Measurements from ENCODE around the gene FCRL6. TPM values are rescaled to one million over a fixed set of nuclear protein-coding genes. Genes with fewer than 3 reads are reported as not detected.

The FCRL6 gene
- total RNA-seq, 1 experiment from 2014 or later: not detected

DNA sequence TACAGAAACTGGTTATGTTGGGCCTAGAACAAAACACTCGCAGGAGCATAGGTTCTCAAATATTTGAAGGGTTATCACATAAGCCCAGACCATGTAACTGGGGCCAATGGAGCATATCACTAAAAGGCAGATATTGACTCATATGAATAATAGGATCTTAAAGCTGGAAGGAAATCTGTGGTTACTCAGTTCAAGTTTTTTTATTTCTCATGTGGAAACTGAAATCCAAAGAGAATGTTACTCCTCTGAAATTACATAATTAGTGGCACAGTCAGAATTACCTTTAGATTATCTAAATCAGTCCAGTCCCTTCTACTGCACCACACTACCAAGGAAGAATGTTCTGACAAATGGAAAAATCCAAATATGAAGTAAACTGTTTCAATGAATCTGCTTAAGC lies 36.6 kb downstream of the FCRL6 start:
- no peaks in the 10 kb centered on the region for H3K36me3 ChIP-seq
- H3K27ac ChIP-seq: no peak overlapping the region
- DNase-seq: no peak

DNA sequence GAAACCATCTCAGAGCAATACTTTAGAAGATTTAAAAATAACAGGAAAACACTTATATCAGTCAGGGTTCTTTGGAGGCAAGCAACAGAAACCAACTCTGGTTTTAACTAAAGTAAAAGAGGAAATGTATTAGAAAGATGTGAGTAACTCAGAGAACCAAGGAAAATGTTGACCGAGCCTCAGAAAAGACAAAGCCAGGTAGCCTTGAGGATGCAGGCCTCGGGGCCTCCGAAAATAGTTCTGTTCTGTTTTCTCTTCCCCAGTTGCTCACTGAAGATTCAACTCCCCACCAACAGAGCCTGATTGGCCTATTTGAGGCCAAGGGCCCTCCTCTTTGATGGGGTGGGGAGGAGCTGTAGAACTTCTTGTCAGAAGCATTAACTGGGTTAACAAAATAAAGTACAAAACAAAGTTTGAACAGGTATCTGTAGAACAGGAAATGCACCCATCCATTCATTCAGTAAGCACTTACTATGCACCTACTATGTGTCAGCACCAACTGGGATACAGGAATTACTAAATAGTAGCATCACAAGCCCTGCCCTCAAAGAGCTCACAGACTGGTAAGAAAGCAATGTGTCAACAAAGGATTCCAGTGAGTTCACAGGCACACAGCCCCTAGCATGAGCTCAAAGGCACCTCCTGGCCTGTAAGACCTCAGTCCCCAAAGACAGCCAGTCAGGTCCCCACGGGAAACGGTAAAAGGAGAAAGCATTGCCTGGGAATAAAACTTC lies 37.1 kb downstream of the FCRL6 start:
- H3K36me3 ChIP-seq: no peaks in the 10 kb centered on the region
- no peaks in the 10 kb centered on the region for H3K4me1 ChIP-seq
- H3K27me3 ChIP-seq: no peaks in the 10 kb centered on the region
- no peak overlapping the region for H3K4me3 ChIP-seq
- no peak for DNase-seq
- H3K9me3 ChIP-seq (replicated peaks): no peaks in the 10 kb centered on the region
- no peak overlapping the region for H3K27ac ChIP-seq

More for the DNA sequence above, 36.6 kb downstream of the FCRL6 start:
- Histone ChIP-seq H3K4me1 (no peaks in the 10 kb centered on the region), H3K9me3 (replicated peaks) (no peaks in the 10 kb centered on the region), H3K27me3 (no peaks in the 10 kb centered on the region), H3K4me3 (no peak overlapping the region)

- DNase-seq: no peak
- Histone ChIP-seq H3K27me3 (no peaks in the 10 kb centered on the region), H3K27ac (no peak overlapping the region), H3K4me1 (no peaks in the 10 kb centered on the region), H3K9me3 (replicated peaks) (no peaks in the 10 kb centered on the region), H3K4me3 (no peak overlapping the region), H3K36me3 (no peaks in the 10 kb centered on the region)
Measured at GRCh38 chr1:159841749-159842148, 39.6 kb downstream of the FCRL6 start.

DNA sequence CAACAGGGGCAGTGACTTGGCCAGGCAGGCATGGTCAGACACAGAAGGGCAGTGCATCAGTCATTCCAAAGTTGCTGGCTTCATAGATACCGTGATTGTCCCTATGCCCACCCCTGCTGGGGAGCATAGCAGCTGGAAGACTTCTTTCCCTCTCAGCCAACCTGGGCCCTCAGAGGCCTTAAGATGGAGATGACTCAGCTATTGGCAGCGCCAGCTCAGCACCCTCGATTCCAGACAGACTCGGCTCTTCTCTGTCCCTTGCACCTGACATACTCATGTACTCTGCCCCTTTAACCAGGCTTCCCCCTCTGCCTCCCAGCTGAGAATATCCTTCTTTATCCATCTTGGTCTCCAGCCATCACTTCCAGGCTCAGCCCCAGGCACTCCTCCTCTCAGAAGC lies 41.3 kb downstream of the FCRL6 start:
- H3K9me3 ChIP-seq (replicated peaks): no peaks in the 10 kb centered on the region
- H3K36me3 ChIP-seq: no peaks in the 10 kb centered on the region
- no peak overlapping the region for H3K4me3 ChIP-seq
- no peak for DNase-seq
- H3K4me1 ChIP-seq: no peaks in the 10 kb centered on the region
- H3K27me3 ChIP-seq: no peaks in the 10 kb centered on the region
- no peak overlapping the region for H3K27ac ChIP-seq

GRCh38 chr1:159845751-159846629 lies 43.8 kb downstream of the FCRL6 start:
- no peaks in the 10 kb centered on the region for H3K4me1 ChIP-seq
- H3K9me3 ChIP-seq (replicated peaks): no peaks in the 10 kb centered on the region
- DNase-seq: no peak
- no peaks in the 10 kb centered on the region for H3K27me3 ChIP-seq
- no peak overlapping the region for H3K27ac ChIP-seq
- H3K36me3 ChIP-seq: no peaks in the 10 kb centered on the region
- no peak overlapping the region for H3K4me3 ChIP-seq

DNA sequence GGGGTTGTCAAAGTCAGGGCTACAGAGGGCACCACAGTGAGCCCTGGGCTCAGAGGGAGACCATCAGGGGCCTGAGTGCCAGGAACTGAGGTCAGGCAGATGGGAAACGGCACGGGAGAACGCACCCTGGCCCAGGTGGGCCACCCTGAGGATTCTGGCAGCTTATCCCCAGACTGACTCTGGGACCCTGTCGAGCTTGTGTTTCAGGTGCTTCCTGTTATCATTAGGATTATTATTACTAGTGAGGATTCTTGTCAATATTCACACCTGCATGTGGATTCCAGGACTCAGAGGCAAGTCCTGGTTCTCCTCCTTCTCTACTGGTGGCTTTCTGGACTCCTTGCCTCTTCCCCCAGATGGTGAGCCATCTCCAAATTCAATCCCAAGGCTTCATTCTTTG lies 45.1 kb downstream of the FCRL6 start:
- no peaks in the 10 kb centered on the region for H3K9me3 ChIP-seq (replicated peaks)
- no peak overlapping the region for H3K27ac ChIP-seq
- H3K4me1 ChIP-seq: no peaks in the 10 kb centered on the region
- no peaks in the 10 kb centered on the region for H3K36me3 ChIP-seq
- H3K4me3 ChIP-seq: no peak overlapping the region
- no peak for DNase-seq
- no peaks in the 10 kb centered on the region for H3K27me3 ChIP-seq

DNA sequence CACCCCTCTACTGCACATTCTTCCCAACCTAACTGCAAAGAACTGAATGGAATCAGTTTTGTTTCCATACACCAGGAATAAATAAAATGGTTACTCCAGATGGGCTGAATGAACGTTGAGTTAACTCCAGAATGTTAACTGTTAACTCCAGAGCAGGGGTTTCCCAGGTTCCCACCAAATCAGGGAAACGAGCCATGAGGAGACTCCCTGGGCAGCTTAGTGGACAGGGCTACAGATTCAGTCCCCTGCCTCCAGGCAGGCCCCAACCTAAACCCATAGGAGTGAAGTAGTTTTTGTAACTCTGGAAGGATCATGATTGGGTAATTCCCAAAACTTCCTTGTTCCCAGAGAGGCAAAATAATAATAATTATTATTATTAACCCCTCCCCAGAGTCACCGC lies 46.2 kb downstream of the FCRL6 start:
- H3K4me3 ChIP-seq: no peak overlapping the region
- no peaks in the 10 kb centered on the region for H3K36me3 ChIP-seq
- no peak for DNase-seq
- H3K9me3 ChIP-seq (replicated peaks): no peaks in the 10 kb centered on the region
- H3K27ac ChIP-seq: no peak overlapping the region
- no peaks in the 10 kb centered on the region for H3K27me3 ChIP-seq
- H3K4me1 ChIP-seq: no peaks in the 10 kb centered on the region

- H3K36me3 ChIP-seq: no peaks in the 10 kb centered on the region
- no peak overlapping the region for H3K27ac ChIP-seq
- H3K27me3 ChIP-seq: no peaks in the 10 kb centered on the region
- DNase-seq: no peak
- no peak overlapping the region for H3K4me3 ChIP-seq
- no peaks in the 10 kb centered on the region for H3K4me1 ChIP-seq
- H3K9me3 ChIP-seq (replicated peaks): no peaks in the 10 kb centered on the region
Measured at GRCh38 chr1:159849626-159850366, 47.6 kb downstream of the FCRL6 start.

DNA sequence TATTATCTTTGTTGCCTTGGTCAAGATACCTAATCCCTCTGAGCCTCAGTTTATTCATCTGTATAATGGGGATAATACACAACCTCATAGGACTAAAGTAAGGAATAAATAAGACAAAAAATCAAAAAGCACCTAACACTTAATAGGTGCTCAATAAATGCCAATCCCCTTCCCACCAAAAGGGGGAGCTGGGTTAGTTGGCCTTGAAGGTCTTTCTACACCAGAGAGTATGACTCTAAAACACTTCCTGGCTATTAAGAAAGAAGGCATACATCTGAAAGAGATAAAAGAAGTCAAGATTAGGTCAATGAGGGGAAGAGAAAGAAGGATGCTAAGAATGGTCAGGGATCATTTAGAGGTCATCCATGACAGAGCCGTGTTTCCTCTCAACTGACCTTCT lies 49.2 kb downstream of the FCRL6 start:
- H3K27ac ChIP-seq: no peak overlapping the region
- no peaks in the 10 kb centered on the region for H3K36me3 ChIP-seq
- no peaks in the 10 kb centered on the region for H3K9me3 ChIP-seq (replicated peaks)
- no peak overlapping the region for H3K4me3 ChIP-seq
- no peak for DNase-seq
- no peaks in the 10 kb centered on the region for H3K27me3 ChIP-seq
- no peaks in the 10 kb centered on the region for H3K4me1 ChIP-seq

DNA sequence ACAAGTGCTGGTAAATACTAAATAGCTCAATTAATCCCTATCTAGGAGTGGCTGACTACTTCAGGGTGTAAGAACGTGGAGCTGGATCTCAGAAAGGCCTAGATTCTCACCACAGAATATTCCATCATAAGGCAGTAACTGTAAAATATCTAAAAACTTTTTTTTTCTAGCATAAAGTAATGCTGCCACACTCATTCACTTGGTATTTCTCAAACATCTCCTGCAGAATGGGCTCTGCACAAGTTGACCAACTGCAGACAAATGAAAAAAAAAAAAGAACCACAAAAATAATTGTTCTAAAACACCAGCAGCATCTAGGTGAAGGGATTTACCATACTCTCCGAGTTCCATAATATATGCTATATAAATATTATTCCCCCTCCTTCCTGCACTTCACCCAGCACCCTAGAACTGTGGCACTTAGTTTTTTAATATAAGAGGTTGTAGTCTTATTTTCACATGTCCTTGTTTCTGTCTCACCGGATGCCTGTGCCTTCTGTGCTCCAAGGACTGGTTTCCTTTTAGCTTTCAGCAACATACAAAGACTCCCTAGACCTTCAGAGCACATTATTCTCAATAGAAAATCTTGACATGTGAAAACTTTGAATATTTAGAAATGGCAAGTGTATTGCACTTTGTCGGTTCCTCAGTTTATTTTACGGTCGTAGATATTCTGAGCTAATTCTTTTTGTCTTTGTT lies 51.4 kb downstream of the FCRL6 start:
- Histone ChIP-seq H3K4me3 (no peak overlapping the region), H3K36me3 (no peaks in the 10 kb centered on the region), H3K4me1 (no peaks in the 10 kb centered on the region), H3K27me3 (no peaks in the 10 kb centered on the region), H3K27ac (no peak overlapping the region), H3K9me3 (replicated peaks) (no peaks in the 10 kb centered on the region)
- no peak for DNase-seq

GRCh38 chr1:159854116-159854692 lies 52.0 kb downstream of the FCRL6 start:
- Histone ChIP-seq H3K27me3 (no peaks in the 10 kb centered on the region), H3K27ac (no peak overlapping the region), H3K4me1 (no peaks in the 10 kb centered on the region), H3K36me3 (no peaks in the 10 kb centered on the region), H3K4me3 (no peak overlapping the region), H3K9me3 (replicated peaks) (no peaks in the 10 kb centered on the region)
- no peak for DNase-seq

DNA sequence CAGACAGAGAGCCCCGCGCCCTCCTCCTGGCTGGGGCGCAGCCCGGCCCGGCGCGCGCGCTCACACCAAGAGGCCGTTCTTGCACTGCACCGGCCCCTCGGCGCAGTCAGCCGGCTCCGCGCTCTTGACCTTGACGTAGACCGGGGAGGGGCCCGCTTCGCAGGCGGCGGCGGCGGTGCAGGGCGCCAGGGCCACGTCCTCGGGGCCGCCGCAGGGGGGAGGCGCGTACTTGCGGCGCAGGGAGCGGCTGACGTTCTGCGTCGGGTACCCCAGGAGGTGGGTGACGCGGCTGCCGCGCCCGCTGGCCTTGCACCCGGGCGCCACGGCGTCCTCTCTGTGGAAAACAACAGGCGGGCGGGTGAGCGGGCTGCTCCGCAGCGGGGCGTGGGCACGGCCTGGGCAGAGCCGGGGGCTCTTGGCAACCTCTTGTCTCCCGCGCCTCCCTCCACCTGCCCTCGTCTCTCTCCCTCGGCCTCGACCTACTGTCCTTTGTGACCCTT lies 52.6 kb downstream of the FCRL6 start:
- Histone ChIP-seq H3K36me3 (no peaks in the 10 kb centered on the region), H3K4me1 (no peaks in the 10 kb centered on the region), H3K9me3 (replicated peaks) (no peaks in the 10 kb centered on the region), H3K27ac (no peak overlapping the region), H3K4me3 (no peak overlapping the region), H3K27me3 (no peaks in the 10 kb centered on the region)
- DNase-seq: no peak

DNA sequence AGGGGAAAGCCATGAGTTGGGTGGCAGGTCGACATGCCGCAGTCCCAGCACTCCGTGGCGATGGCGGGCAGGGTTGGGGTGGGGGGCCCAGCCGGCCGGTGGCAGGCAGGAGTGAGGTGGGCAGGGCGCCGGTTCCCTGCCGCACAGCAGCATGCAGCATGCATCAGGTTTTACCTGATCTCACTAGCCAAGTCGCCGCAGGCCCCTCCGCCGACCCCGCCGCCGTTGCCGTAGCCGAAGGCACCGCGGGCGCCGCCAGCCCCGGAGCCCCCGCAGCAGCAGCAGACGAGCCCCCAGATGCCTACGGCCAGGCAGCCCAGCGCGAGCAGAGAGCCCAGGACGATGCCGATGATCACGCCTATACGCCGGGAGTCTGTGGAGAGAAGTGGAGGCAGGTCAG lies 53.5 kb downstream of the FCRL6 start:
- Histone ChIP-seq H3K9me3 (replicated peaks) (no peaks in the 10 kb centered on the region), H3K27me3 (no peaks in the 10 kb centered on the region), H3K27ac (no peak overlapping the region), H3K36me3 (no peaks in the 10 kb centered on the region), H3K4me3 (no peak overlapping the region), H3K4me1 (no peaks in the 10 kb centered on the region)
- DNase-seq: no peak

DNA sequence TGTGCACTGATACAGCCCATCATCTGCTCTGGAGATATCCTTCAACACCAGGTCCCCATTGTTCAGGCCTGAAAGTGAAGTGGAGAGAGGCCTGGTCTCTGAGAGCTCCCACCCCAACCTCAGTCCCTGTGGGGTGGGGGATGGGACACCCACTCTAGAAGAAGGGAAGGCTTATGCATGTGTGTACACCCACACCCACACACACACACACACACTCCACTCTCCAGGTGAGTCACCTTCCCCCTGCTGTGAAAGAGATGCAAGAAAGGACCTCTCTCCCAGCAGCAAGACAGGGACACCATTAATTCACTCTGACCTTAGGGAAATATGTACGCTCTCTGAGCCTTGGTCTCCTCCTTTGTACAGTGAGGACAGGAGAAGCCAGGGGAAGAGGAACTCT lies 54.4 kb downstream of the FCRL6 start:
- no peak overlapping the region for H3K4me3 ChIP-seq
- no peaks in the 10 kb centered on the region for H3K4me1 ChIP-seq
- H3K27ac ChIP-seq: no peak overlapping the region
- no peaks in the 10 kb centered on the region for H3K36me3 ChIP-seq
- DNase-seq: no peak
- no peaks in the 10 kb centered on the region for H3K9me3 ChIP-seq (replicated peaks)
- H3K27me3 ChIP-seq: no peaks in the 10 kb centered on the region
